NCI-H1694 (cell line): ENCODE data around the gene ESM1.

Source experiments
- DNase-seq: peaks from one replicate; lab custom pipeline; 2025; lab: John Stamatoyannopoulos, UW

Gene ESM1

GRCh38 chr5:54981928-54982327 is 3.5 kb downstream of the ESM1 start:
- no peak for DNase-seq

GRCh38 chr5:54975701-54976100 is 9.7 kb downstream of the ESM1 start:
- no peak for DNase-seq

DNA sequence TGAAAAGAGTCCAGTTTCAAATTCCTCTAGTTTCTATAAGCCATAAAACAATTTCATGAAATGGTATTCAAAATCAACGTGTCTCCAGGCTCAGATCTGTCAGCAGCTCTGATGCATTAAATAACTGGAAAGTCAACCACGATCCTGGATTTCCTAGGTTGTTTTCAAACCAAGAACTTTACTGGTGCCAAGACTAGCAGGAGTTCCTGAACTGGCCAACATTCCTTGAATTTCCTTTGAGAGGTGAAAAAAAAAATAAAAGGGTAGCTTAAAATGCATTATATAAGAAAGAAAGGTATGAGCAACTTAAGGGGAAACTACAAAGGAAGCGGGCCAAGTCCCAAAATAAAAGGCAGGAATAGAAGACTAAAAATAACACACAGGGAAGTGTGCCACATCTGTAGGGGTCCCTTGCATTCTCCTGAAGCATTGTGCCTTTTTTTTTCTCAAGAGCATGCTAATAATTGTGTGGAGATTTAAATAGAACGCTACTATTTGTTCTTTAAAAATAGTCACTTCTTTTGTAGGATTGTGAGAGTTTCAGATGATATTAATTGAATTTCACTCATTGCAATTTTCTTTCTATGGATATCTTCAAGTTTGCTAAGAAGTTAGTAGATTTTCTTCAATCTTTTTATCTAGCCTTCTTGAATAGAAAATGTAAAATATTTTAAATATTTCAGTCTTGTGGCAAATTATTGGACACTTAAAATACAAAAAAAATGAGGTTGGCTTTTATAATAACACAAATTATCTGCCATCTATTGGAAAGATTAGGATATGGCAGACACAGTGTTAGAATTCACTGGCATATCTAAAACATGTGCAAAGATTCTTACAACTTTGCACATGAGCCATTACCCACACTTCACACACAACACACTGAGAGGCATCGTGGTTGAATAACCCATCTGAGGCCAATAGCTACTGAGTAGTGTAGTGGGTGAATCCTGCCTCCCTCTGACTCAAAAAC is 15.3 kb downstream of the ESM1 start:
- DNase-seq = no peak

DNA sequence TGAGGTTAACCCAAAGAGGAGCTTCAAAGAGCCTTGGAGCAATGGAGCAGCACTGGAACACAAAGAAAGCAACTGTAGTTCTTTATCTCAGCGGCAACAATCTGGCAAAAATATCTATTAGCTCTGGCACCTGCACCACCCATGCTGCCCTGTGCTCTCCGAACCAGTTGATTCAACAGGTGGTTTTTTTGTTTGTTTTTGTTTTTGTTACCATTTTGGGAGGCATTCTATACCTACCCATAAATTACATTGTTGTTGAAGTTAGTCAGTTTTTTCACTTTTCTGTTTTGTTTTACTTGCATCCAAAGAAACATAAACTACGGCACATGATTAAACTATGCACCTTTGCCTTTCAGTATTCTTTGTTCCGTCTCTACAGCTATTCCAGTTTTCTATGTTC is 16.2 kb downstream of the ESM1 start:
- DNase-seq = no peak

DNA sequence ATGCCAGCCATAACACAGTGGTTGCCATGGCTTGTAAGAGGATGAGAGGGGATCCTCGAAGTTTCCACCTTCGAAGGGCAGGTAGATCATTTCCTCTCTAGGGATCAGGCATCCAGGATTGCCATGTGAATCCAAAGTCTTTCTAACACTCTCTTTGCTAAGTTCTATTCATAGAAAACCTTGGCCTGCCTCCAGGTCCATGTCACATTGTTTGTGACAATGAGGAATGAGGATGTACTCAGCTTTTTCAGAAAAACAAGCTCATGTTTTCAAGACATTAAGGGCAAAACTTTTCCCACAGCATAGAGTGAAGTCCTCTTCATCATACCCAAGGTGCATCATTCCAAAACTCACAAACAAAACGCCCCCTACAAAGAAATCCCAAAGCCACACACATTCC is 19.6 kb downstream of the ESM1 start:
- no peak for DNase-seq

GRCh38 chr5:54964405-54964804 is 21.0 kb downstream of the ESM1 start:
- no peak for DNase-seq

DNA sequence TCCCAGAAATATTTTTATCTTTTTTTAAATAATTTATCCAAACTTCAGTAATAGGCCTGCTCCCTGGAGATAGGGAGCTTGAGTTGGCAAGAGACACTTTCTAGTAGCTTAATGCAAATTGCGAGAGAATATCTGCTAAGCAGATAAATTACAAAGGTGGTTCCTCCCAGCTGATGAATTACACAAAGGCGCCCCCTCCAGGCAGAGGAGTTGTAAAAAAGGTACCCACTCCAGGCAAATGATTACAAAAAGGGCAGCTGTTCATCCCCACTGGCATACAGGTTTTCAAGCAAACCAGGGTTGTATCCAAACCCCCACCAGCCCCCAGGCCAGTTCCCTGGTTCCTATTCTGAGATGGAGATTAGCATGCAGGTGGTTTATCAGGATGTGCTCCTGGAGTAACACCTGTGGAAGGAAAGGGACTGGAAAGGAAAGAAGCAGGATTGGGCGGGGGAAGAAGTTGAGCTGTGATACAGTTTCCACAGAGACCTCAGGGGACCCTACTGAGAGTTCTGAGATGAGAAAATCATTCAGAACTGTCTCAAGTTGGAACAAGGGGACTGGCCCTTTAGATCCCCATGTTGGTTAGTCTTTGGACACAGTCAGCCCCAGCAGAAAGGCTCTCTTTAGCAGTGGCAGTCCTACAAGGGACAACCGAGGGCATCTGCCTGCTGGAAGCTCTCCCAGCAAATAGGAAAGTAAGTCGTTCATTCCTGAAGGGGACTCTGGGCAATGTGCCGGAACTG is 25.5 kb downstream of the ESM1 start:
- no peak for DNase-seq

- DNase-seq = no peak
Measured at GRCh38 chr5:54956922-54957321, 28.5 kb downstream of the ESM1 start.

DNA sequence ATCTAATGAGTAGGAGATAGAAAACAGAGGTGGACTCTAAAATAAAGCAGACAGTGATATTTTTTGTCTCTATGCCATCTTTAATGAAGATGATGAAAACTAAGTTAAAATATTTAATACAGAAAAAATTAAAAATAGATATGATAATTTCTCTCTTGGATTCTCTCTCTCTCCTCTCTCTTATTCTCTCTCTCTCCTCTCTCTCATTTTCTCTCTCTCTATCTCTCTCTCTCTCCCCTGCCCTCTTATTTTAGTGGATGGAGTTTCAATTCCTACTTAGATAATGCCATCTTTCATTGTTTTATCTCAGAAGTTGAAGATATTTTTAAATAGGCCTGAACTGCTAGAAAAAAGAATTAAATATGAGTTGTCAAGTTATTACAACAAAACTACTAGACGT is 38.2 kb downstream of the ESM1 start:
- DNase-seq = no peak

- no peak for DNase-seq
Measured at GRCh38 chr5:54946306-54946819, 39.0 kb downstream of the ESM1 start.

DNA sequence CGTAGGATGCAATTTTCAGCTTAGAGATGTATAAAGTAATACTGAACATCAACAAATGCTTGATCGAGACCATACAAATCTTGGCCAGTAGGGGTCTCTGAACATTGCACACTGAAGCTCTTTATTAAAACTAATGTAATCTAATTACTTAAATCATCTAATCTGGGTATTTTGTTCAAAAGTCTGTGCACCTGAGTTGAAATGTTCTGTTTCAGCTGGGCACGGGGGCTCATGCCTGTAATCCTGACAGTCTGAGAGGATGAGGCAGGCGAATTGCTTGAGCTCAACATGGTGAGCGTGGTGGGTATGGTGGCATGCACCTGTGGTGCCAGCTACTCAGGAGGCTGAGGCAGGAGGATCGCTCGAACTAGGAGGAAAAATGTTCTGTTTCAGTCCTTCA is 41.0 kb downstream of the ESM1 start:
- peak; percentile 43 for DNase-seq

- DNase-seq = no peak
Measured at GRCh38 chr5:54942064-54942778, 43.2 kb downstream of the ESM1 start.

DNA sequence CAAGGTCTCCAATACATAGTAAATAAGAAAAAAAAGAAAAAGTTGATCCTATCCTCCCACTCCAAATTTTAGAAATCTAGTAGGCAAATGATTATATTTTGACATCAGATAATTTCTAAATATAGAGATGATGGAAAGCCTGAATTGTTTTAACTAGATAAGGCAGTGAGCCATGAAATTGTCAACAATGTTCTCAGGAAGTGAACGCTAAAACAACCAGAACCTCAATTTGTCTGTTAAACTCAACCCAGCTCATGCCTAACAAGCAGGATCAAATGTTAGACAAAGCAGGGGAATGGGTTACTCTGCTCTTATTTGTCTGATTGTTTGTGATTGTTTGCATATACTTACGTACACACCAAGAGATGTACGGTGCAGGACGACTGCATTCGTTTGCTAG is 49.2 kb downstream of the ESM1 start:
- no peak for DNase-seq

GRCh38 chr5:54932789-54933188 is 52.6 kb downstream of the ESM1 start:
- no peak for DNase-seq

DNA sequence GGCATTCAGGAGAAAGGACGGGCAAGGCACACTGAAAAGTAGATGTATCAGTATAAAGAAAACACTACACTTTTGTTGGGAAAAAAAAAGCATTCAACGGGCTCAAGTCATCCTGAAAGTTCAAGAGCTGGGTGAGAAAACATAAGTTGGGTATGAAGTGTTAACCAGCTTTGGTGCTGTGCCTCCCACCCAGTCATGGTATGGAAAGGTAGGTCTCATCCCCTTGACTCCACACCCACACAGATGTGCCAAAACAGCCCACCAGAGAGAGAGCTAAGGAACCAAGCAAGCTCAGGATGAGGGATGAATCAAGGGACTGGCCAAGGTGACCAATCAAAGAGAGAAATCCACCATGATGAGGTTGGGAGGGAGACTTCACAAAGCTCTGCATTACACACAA is 54.7 kb downstream of the ESM1 start:
- DNase-seq = no peak
